Activated T-helper 2 cell treated with anti-CD3 and anti-CD28 coated beads, Interferon-gamma antibody, Interleukin-2, Interleukin-4, amounts not matched to agents 10 μg/mL and 5 μg/mL and 100 μg/mL, durations not matched to agents 14 hours and 24 hours and 36 hours (primary cell): Measurements from ENCODE around the gene KCNMB1. TPM values are rescaled to one million over a fixed set of nuclear protein-coding genes. Genes with fewer than 3 reads are reported as not detected.

Source experiments
- DNase-seq: peaks from one replicate; pipeline ENCODE4 v3.0.0; 2021; ENCODE audit warnings: low spot score
- H3K27ac Mint-ChIP-seq: one replicate; pipeline ENCODE4 v1.8.0; 2021; ENCODE audit warnings: mixed read lengths
- H3K27me3 Mint-ChIP-seq: one replicate; pipeline ENCODE4 v1.8.0; 2021; ENCODE audit warnings: low read depth, mixed read lengths
- H3K36me3 Mint-ChIP-seq: one replicate; pipeline ENCODE4 v1.8.0; 2021; ENCODE audit warnings: low read depth, mixed read lengths
- H3K4me1 Mint-ChIP-seq: one replicate; pipeline ENCODE4 v1.8.0; 2021; ENCODE audit warnings: low read depth, mixed read lengths
- H3K4me3 Mint-ChIP-seq: one replicate; pipeline ENCODE4 v1.8.0; 2021; ENCODE audit warnings: low read depth, mild to moderate bottlenecking, moderate library complexity, mixed read lengths
- H3K9me3 Mint-ChIP-seq: one replicate; pipeline ENCODE4 v1.8.0; 2021; ENCODE audit warnings: mixed read lengths
- intact Hi-C: fragments of 100-400 bp; cut with micrococcal nuclease; formaldehyde crosslinking; loops from one replicate; pipeline ENCODE4 v1.15.1; 2023
- total RNA-seq: library from RNA; stranded (reverse); gene quantifications from 2 replicates; pipeline ENCODE4 v1.2.3, GENCODE V29; 2022

KCNMB1 gene
- total RNA-seq, 1 donor from 2014 or later, result not detected

DNA sequence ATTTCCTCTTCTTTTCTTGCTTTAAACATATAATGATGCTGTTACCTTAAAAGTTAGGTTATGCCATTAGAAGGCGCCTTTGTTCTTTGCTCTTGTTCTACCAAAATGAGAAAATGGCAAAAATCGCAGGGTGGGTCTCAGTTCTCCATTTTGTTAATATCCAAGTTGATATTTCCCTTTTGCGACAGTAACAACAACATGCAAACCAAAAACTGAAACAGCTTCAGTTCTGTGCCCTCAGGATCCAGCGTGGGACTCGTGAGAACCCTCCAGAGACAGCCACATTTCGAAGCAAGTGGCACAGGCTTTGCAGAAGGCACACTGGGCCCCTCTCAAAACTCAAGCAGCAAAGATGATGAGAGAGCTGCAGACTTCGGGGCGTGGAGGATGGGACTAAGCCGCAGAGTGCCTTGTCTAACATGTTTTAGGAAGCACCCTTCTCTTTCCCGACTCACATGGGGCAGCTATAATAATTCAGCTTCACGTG is 58.6 kb downstream of the KCNMB1 start:
- H3K4me1 Mint-ChIP-seq, result peaks cover 37% of the 10 kb centered on the region
- no peaks in the 10 kb centered on the region for H3K36me3 Mint-ChIP-seq
- intact Hi-C loops, result loop anchor here (1.0 to 10.0 kb wide), 9 partner anchors 17 to 1752 kb away; partner anchors contain the start of genes FOXI1, LCP2 and PANK3
- no peaks in the 10 kb centered on the region for H3K9me3 Mint-ChIP-seq
- no peak overlapping the region for H3K27ac Mint-ChIP-seq
- H3K4me3 Mint-ChIP-seq, result no peak overlapping the region
- H3K27me3 Mint-ChIP-seq, result no peaks in the 10 kb centered on the region
- DNase-seq, result peak; percentile 24

DNA sequence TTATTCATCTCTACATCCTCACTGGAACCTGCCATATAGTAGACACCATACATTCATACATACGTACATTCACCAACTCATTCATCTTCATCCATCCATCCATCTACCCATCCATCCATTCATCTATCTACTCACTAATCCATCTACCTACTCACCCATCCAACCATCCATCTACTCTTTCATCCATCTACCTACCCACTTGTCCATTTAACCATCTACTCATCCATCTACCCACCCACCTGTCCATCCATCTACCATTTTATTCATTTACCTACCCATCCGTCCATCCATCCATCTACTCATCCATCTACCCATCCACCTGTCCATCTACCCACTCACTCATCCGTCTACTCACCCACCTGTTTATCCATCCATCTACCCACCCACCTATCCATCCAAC is 59.6 kb downstream of the KCNMB1 start:
- Mint-ChIP-seq H3K36me3 (no peaks in the 10 kb centered on the region), H3K9me3 (peaks cover under 1% of the 10 kb centered on the region)

DNA sequence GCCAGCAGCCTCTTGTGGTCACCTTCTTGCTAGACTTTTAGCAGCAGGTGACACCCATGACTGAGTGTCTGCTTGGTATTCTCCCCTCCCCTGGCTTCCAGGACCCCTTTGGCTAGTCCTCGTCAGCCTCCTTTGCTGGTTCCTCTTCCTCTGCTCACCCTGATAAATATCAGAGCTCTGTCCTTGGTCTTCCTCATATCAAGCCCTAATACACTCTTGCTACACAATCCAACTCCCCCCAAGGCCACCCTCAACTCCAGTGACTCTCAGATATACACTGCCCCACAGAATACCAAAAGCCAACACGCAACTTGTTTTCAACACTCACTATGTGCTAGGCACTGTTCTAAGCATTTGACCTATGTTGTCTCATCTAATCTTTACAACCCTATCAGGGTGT is 61.3 kb downstream of the KCNMB1 start:
- H3K27ac Mint-ChIP-seq, result no peak overlapping the region
- no peak overlapping the region for H3K4me3 Mint-ChIP-seq
- H3K36me3 Mint-ChIP-seq, result no peaks in the 10 kb centered on the region
- peaks cover 3% of the 10 kb centered on the region for H3K9me3 Mint-ChIP-seq
- H3K27me3 Mint-ChIP-seq, result no peaks in the 10 kb centered on the region
- H3K4me1 Mint-ChIP-seq, result peaks cover 12% of the 10 kb centered on the region
- DNase-seq, result no peak
- intact Hi-C loops, result no loop called here

More for the DNA sequence above, 59.6 kb downstream of the KCNMB1 start:
- no peak for DNase-seq
- H3K4me3 Mint-ChIP-seq, result no peak overlapping the region
- intact Hi-C loops, result no loop called here
- peaks cover 29% of the 10 kb centered on the region for H3K4me1 Mint-ChIP-seq
- no peaks in the 10 kb centered on the region for H3K27me3 Mint-ChIP-seq
- no peak overlapping the region for H3K27ac Mint-ChIP-seq

DNA sequence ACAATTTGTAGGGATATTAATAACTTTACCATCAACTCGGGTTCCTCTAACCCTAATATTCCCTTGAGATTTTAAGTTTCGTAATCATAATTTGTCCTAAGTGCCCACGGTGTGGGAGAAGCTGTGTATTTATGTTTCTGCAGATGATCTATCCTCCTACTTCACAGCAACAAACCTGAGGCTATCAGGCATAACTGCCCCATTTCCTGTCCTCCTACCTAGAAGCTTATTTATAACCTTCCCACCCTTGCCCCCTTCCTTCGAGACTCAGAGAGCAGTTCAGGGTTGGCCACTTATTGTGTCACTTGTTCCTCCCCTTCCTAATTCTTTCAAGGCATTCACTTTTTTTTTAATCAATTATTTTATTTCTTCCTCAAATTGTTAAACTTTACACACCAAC is 62.0 kb downstream of the KCNMB1 start:
- no peaks in the 10 kb centered on the region for H3K36me3 Mint-ChIP-seq
- H3K27me3 Mint-ChIP-seq, result no peaks in the 10 kb centered on the region
- peaks cover 6% of the 10 kb centered on the region for H3K4me1 Mint-ChIP-seq
- no peak for DNase-seq
- H3K27ac Mint-ChIP-seq, result no peak overlapping the region
- no peak overlapping the region for H3K4me3 Mint-ChIP-seq
- peaks cover 3% of the 10 kb centered on the region for H3K9me3 Mint-ChIP-seq
- intact Hi-C loops, result no loop called here

Other genes with a start within 250 kb of the KCNMB1 start
- not detected in 2 replicates for gene C5orf58, start 156.4 kb downstream of the KCNMB1 start, total RNA-seq
- gene LCP2, start 91.6 kb downstream of the KCNMB1 start, total RNA-seq, result 239 and 254 TPM in 2 replicates
- not detected in 2 replicates for gene KCNIP1, start 114.7 kb upstream of the KCNMB1 start, total RNA-seq